Ovary (tissue), 3 donors: ENCODE results near the gene CLEC2B.

Experiments used
- EP300 ChIP-seq: sonication (generic); formaldehyde crosslinking; IDR thresholded peaks from one replicate; pipeline ENCODE4 v1.6.1; 2017; ENCODE audit warnings: antibody characterized with exemption
- TF ChIP-seq, protein P1 (sequence below), 3 donors: fragments of 450-650 bp in 2 of 3; fragments of 200-600 bp in 1 of 3; IDR thresholded peaks; one replicate each; pipeline versions ENCODE4 v1.5.1 to v1.8.0; 2016 to 2022; ENCODE audit warnings: antibody characterized with exemption in 3 of 3, mild to moderate bottlenecking in 1 of 3
- donor health status: DM: no; HTN: no; CAD: no.

DNA sequence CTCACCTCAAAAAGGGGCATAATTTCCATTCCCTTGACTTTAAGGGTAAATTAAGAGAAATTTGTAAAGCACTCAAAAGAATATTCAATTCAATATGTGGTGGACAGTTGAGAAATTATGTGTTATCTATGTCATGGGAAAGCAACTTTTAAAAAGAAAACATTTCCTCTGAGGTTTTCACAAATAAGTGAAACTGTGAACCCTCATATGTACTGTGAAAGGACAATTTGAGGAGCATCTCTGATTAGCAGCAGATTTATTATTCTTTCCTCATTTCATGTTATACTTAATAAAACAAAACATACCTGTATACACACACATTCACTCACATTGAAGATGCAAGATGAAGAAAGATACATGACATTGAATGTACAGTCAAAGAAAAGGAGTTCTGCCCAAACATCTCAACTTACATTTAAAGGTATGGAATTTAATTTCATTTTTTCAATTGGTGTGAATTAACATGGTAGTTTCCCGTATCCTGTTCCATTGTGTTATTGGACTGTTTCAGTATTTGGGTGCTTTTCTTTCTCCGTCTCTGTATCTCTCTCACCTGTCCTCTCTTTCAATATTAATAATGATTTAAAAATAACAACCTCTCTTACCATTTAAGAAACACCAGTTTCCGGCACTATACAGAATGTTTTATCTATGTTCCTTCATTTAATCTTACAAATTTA is 41.8 kb downstream of the CLEC2B start, which contains the start of gene KLRF1:
- TF ChIP-seq, protein P1, sequence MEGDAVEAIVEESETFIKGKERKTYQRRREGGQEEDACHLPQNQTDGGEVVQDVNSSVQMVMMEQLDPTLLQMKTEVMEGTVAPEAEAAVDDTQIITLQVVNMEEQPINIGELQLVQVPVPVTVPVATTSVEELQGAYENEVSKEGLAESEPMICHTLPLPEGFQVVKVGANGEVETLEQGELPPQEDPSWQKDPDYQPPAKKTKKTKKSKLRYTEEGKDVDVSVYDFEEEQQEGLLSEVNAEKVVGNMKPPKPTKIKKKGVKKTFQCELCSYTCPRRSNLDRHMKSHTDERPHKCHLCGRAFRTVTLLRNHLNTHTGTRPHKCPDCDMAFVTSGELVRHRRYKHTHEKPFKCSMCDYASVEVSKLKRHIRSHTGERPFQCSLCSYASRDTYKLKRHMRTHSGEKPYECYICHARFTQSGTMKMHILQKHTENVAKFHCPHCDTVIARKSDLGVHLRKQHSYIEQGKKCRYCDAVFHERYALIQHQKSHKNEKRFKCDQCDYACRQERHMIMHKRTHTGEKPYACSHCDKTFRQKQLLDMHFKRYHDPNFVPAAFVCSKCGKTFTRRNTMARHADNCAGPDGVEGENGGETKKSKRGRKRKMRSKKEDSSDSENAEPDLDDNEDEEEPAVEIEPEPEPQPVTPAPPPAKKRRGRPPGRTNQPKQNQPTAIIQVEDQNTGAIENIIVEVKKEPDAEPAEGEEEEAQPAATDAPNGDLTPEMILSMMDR (IDR thresholded peaks at IDR 0.05) = no peak
- no peak for TF ChIP-seq EP300
